Muscle layer of duodenum (tissue), 2 donors: ENCODE data around the gene SLC9A1.

Source experiments
- H3K27ac ChIP-seq: one replicate; pipeline ENCODE4 v1.7.0; 2013; ENCODE audit warnings: mild to moderate bottlenecking, low read length
- H3K27me3 ChIP-seq: one replicate; pipeline ENCODE4 v1.7.0; 2013; ENCODE audit warnings: low read depth, mild to moderate bottlenecking, control low read depth, low read length
- H3K36me3 ChIP-seq, 2 donors: one replicate each; pipeline ENCODE4 v1.7.0; 2013; ENCODE audit warnings: low read length in 2 of 2, control low read depth in 1 of 2, mild to moderate bottlenecking in 1 of 2; ENCODE audit not compliant: insufficient read depth in 2 of 2, control insufficient read depth in 1 of 2
- H3K4me1 ChIP-seq, 2 donors: one replicate each; pipeline ENCODE4 v1.7.0; 2013; ENCODE audit warnings: low read length in 2 of 2, mild to moderate bottlenecking in 2 of 2, control low read depth in 1 of 2, moderate library complexity in 1 of 2; ENCODE audit not compliant: insufficient read depth in 2 of 2, control insufficient read depth in 1 of 2
- H3K4me3 ChIP-seq, 2 donors: one replicate each; pipeline ENCODE4 v1.7.0; 2013; ENCODE audit warnings: low read length in 2 of 2, low read depth in 1 of 2, mild to moderate bottlenecking in 1 of 2
- H3K9me3 ChIP-seq, 2 donors: one replicate each; pipeline ENCODE4 v1.7.0; 2013; ENCODE audit warnings: low read length in 2 of 2, control low read depth in 1 of 2, mild to moderate bottlenecking in 1 of 2; ENCODE audit not compliant: control insufficient read depth in 1 of 2
- donor health status: healthy.

Gene SLC9A1

DNA sequence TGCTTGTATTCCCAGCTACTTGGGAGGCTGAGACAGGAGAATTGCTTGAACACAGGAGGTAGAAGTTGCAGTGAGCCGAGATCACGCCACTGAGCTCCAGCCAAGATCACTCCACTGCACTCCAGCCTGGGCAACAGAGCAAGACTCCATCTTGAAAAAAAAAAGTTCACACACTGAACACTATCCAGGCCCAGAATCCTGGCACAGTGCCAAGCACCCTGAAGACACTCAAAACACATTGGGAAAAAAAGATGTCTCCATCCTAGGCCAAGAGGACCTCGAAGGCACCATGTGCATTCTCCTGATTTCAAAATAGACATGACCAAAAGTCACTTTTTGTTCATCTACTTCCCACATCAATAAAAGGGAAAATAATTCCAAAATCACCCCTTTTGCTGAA lies 38.7 kb downstream of the SLC9A1 start:
- H3K27me3 ChIP-seq: no peaks in the 10 kb centered on the region
- H3K4me1 ChIP-seq: peaks cover 45 to 61% of the 10 kb centered on the region in 2 donors
- no peak overlapping the region for H3K4me3 ChIP-seq
- peak overlapping the region; percentile 51 for H3K27ac ChIP-seq
- H3K36me3 ChIP-seq: peaks cover 6 to 8% of the 10 kb centered on the region in 2 donors
- no peaks in the 10 kb centered on the region for H3K9me3 ChIP-seq

DNA sequence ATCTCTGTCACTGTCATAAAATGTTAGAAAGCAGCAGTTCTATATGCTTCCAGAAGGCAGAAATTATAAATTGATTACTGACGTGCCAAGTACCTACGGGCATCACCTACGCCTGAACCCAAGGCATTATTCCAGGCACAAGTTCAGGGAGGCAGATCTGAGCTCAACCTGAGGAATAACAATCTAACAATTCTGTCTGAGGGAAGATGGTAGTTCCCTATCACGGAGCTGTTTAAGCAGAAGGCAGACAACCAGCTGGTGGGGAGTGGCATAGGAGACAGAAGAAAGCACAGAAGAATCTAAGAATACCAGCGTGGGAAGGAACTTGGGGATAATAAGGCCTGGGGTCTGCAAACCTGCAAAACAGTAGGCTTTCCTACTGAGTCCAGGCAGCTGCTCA lies 40.4 kb downstream of the SLC9A1 start:
- no peaks in the 10 kb centered on the region for H3K9me3 ChIP-seq
- peaks cover 40 to 52% of the 10 kb centered on the region in 2 donors for H3K4me1 ChIP-seq
- peak overlapping the region; percentile 62 for H3K27ac ChIP-seq
- no peaks in the 10 kb centered on the region for H3K27me3 ChIP-seq
- no peak overlapping the region for H3K4me3 ChIP-seq
- peaks cover 6 to 8% of the 10 kb centered on the region in 2 donors for H3K36me3 ChIP-seq

DNA sequence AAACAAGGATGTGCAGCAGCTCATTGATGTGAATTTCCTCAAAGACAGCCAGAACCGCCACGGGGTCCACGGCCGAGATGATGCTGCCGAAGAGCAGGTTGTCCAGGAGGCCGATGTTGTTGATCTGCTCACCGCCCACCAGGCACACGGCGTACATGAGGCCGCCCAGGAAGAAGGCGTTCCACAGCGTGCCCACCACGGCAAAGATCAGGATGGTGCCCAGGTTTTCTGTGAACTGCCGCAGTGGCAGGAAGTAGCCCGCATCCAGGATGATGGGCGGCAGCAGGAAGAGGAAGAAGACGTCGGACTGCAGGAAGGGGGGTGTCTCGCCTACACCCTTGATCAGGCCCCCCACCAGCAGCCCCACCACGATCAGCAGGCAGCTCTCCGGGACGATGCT lies 41.1 kb downstream of the SLC9A1 start:
- Histone ChIP-seq H3K4me3 (no peak overlapping the region), H3K4me1 (peaks cover 38 to 52% of the 10 kb centered on the region in 2 donors), H3K36me3 (peaks cover 8 to 9% of the 10 kb centered on the region in 2 donors), H3K27me3 (no peaks in the 10 kb centered on the region), H3K27ac (no peak overlapping the region), H3K9me3 (no peaks in the 10 kb centered on the region)

DNA sequence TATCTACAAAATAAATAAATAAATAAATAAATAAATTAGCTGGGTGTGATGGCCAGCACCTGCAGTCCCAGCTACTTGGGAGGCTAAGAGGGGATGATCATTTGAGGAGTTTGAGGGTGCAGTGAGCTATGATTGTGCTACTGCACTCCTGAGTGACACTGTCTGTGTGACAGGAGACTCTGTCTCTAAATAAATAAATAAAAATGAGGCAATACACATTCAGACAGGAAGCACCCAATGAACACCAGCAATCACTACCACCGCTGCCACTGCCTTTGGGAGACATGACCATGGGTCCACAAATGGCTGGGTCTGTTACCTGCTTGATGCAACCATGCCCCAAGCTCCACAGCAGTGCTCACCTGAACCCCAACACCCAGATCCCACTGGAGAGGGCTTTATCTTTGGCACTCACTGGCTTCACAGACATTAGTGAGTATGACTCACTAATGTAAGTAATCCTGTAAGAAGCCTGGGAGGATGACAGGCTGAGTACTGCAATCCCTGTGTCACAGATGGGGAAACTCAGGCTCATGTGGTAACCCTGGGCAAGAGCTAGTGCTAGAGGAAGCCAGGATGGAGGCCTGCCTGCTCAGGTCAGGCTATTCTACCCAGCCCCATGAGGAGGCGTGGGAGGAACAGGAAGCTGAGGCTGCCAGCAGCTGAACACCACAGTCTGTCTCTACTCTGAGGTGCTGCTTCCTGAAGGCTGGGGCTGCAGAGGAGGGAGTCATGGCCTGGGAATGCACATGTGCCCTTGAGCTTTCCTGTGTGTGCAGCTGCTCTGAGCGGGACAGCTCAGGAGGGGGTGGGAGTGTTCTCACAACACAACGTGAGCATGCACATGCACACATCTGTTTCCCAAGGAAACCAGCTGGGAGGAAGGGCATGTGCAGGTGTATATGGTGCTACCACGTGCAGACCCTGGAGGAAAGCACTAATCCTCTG lies 43.0 kb downstream of the SLC9A1 start:
- Histone ChIP-seq H3K27ac (peak overlapping the region; percentile 31), H3K9me3 (no peaks in the 10 kb centered on the region), H3K4me1 (peaks cover 20 to 34% of the 10 kb centered on the region in 2 donors), H3K36me3 (peaks cover 8 to 9% of the 10 kb centered on the region in 2 donors), H3K27me3 (no peaks in the 10 kb centered on the region), H3K4me3 (no peak overlapping the region)

DNA sequence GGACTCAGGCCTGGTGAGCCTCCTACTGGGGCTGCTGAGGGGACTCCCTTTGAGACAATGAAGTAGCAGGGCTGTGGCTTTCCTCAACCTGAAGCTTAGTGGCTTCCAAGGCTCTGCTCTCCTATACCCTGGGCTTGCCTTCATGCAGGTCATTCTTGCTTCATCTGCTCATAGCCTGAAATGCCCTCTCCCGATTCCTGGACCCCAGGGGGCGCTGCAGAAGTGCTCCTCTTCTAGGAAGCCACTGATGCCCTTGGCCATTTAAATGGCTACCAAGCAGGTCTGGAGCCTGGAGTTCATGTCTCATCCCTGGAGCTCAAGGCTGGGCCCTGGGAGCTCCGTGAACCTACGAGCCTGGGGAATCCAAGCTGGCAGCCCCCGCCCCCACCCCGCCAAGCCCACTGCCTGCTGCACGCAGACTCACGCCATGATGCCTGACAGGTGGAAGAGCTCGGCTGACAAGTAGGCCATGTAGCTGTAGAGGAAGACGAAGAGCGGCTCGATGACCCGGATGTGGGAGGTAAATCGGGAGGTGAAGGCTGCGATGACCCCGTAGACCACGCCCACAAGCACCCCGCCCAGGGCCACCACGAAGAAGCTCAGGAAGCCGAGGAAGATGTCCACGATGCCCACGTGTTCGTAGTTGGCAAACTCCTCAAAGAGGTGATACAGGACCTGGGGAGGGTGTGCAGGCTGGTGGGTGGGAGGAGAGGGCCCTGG lies 45.7 kb downstream of the SLC9A1 start:
- Histone ChIP-seq H3K27ac (no peak overlapping the region), H3K9me3 (no peaks in the 10 kb centered on the region), H3K4me3 (no peak overlapping the region), H3K4me1 (peaks cover 9 to 14% of the 10 kb centered on the region in 2 donors), H3K36me3 (peaks cover 19 to 28% of the 10 kb centered on the region in 2 donors), H3K27me3 (no peaks in the 10 kb centered on the region)

DNA sequence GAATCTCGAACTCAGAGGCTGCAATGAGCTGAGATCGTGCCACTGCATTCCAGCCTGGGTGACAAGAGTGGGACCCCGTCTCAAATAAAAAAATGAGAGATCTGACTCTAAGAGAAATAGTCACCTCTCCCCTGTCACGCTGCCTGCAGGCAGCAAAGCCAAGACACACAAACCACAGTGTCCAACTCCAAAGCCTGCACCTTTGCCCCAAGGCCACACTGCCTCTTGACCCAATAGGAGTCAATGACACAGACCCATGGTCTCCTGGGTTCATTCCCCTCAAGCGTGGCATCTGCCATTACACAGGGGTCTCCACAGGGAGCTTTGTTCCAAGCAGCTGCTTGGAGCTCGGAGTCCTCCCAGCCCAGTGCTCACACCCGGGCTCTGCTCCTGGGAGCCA lies 46.3 kb downstream of the SLC9A1 start:
- Histone ChIP-seq H3K9me3 (no peaks in the 10 kb centered on the region), H3K4me3 (no peak overlapping the region), H3K27ac (no peak overlapping the region), H3K36me3 (peaks cover 16 to 24% of the 10 kb centered on the region in 2 donors), H3K4me1 (peaks cover 9 to 14% of the 10 kb centered on the region in 2 donors), H3K27me3 (no peaks in the 10 kb centered on the region)

DNA sequence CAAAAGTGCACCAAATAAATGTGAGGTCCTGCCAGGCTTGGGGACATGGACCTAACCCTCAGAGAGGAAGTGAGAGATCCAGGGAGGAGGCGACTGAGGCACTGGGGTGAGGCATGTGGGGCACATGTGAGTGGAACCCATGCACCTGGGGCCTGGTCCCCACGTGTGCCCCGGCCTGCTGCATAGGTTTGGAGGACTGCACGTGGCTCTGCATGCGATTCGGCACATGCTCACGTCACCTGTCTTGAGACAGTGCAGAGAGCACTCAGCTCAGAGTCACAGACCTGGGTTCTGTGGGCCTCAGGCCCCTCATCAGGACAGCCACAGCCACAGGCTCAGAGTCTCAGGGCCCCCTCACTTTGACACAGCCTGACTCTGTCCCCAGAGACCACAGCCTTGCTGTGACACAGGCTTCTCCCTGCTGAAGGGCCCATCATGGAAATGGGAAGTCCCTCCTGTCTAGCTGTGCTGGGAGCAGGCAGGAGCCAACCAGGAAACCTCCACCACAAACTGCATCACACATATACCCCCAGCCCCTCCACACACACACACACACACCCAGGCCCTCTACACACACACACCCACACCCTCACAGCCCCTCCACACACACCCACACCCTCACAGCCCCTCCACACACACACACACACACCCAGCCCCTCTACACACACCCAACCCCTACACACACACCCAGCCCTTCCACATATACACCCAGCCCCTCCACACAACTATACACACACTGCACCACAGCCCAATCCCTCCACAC lies 48.2 kb downstream of the SLC9A1 start:
- Histone ChIP-seq H3K9me3 (no peaks in the 10 kb centered on the region), H3K27ac (no peak overlapping the region), H3K4me1 (peaks cover 1 to 2% of the 10 kb centered on the region in 2 donors), H3K4me3 (no peak overlapping the region), H3K27me3 (no peaks in the 10 kb centered on the region), H3K36me3 (peaks cover 11 to 28% of the 10 kb centered on the region in 2 donors)

DNA sequence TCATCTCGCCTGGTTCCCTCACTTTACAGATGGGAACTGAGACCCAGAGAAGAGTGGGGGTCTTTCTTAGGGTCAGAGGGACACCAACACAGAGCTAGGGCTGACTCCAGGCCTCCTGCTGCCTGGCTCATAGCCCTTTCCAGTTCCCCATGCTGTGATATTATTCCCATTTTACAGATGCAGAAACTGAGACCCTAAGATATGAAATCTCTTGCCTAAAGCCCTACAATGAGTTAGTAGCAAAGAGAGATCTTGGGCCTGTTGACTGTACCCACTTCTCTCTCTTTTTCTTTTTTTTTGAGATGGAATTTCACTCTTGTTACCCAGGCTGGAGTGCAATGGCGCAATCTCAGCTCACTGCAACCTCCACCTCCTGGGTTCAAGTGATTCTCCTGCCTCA lies 49.9 kb downstream of the SLC9A1 start:
- no peaks in the 10 kb centered on the region for H3K9me3 ChIP-seq
- H3K27ac ChIP-seq: no peak overlapping the region
- no peaks in the 10 kb centered on the region for H3K4me1 ChIP-seq
- peaks cover 11 to 32% of the 10 kb centered on the region in 2 donors for H3K36me3 ChIP-seq
- H3K4me3 ChIP-seq: no peak overlapping the region
- no peaks in the 10 kb centered on the region for H3K27me3 ChIP-seq

DNA sequence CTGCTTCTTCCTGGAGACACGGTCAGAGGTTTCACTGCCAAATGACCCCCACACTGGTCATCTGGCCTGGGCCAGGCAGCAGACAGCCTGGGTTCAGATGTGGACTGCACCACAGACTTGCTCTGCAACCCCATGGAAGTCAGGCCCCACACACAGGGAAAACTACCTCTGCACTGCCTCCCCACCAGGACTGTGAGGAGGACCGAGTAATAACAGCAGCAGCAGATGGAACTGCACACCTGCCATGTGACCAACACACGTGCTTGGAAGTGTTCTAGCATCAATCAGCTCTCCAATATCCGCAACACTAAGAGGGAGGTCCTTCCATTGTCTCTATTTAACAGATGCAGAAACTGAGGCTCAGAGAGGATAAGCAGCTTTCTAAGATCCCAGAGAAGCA lies 51.4 kb downstream of the SLC9A1 start:
- H3K27ac ChIP-seq: no peak overlapping the region
- peaks cover 11 to 28% of the 10 kb centered on the region in 2 donors for H3K36me3 ChIP-seq
- H3K27me3 ChIP-seq: no peaks in the 10 kb centered on the region
- H3K4me1 ChIP-seq: peaks cover 0 to 13% of the 10 kb centered on the region in 2 donors
- H3K9me3 ChIP-seq: no peaks in the 10 kb centered on the region
- H3K4me3 ChIP-seq: no peak overlapping the region

DNA sequence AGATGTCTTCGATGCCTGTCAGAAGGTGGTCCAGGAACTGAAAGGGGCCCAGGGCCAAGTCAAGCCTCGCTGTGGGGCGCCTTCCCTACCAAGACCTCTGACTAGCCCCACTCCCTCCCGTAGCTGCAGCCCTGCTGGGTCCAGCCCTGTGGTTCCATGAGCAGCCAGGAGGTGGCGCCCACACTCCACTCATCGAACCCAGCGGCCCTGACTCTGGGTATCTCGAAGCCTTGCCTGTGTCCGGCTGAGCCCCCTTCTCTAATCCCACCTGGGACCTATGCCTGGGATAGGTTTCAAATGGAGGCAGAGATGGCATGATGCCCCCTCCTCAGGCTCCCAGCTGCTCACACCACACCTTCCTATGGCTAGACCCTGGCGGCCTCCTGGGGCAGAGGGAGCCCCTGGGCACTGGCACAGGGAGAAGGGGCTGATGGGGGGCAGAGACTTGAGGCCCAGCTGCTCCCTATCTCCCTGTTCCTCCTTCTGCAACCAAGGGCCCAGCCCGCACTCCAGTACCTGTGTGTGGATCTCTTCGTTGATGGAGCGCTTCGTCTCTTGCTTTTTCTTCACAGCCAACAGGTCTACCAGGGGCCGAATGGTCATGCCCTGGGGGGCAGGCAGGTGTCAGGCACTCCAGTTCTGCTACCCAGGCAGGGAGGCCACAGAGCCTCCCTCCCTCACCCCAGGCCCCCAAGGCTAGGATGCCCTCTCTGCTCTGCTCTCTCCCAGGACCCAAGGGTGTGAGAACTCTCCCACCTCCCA lies 52.0 kb downstream of the SLC9A1 start:
- H3K4me1 ChIP-seq: peaks cover 0 to 19% of the 10 kb centered on the region in 2 donors
- H3K27ac ChIP-seq: no peak overlapping the region
- no peak overlapping the region for H3K4me3 ChIP-seq
- H3K9me3 ChIP-seq: no peaks in the 10 kb centered on the region
- H3K27me3 ChIP-seq: no peaks in the 10 kb centered on the region
- H3K36me3 ChIP-seq: peaks cover 11 to 28% of the 10 kb centered on the region in 2 donors
